RWPE2 (cell line): ENCODE measurements around the gene AGAP5.
"Not testable (repeated sequence)": the region's sequence is repeated elsewhere in the genome, so short reads cannot be mapped to it uniquely, and the experiment has no call there.

Experiments used
- ATAC-seq: fragments of 200-7000 bp; cut with Tn5 transposase; 3 replicates; pipeline ENCODE4 v1.9.1; 2021; ENCODE audit warnings: low read depth
- DNase-seq: peaks from one replicate; pipeline ENCODE4 v3.0.0-alpha.2; 2020; ENCODE audit warnings: low spot score
- H3K27ac ChIP-seq: fragments of 450-650 bp; 2 replicates; pipeline ENCODE4 v1.5.1; 2017; ENCODE audit warnings: mild to moderate bottlenecking; ENCODE audit not compliant: poor library complexity, severe bottlenecking
- H3K27me3 ChIP-seq: fragments of 250-450 bp; sonication (Bioruptor Pico); 2 replicates; pipeline ENCODE4 v1.5.1; 2021; ENCODE audit warnings: mild to moderate bottlenecking, moderate library complexity; ENCODE audit not compliant: insufficient read depth, poor library complexity, severe bottlenecking
- H3K36me3 ChIP-seq: fragments of 250-450 bp; sonication (Bioruptor Pico); 2 replicates; pipeline ENCODE4 v1.5.1; 2020; ENCODE audit warnings: low read depth, mild to moderate bottlenecking, moderate library complexity
- H3K4me1 ChIP-seq: fragments of 250-450 bp; sonication (Bioruptor Pico); 2 replicates; pipeline ENCODE4 v1.5.1; 2021; ENCODE audit warnings: mild to moderate bottlenecking, moderate library complexity; ENCODE audit not compliant: insufficient read depth, poor library complexity, severe bottlenecking
- H3K4me3 ChIP-seq: fragments of 250-450 bp; sonication (Bioruptor Pico); 2 replicates; pipeline ENCODE4 v1.5.1; 2021; ENCODE audit warnings: mild to moderate bottlenecking, moderate library complexity; ENCODE audit not compliant: severe bottlenecking
- H3K9me3 ChIP-seq: fragments of 250-450 bp; sonication (Bioruptor Pico); 2 replicates; pipeline ENCODE4 v1.5.1; 2021; ENCODE audit warnings: mild to moderate bottlenecking, moderate library complexity; ENCODE audit not compliant: severe bottlenecking
- TF ChIP-seq, protein P1 (sequence below): fragments of 450-650 bp; IDR thresholded peaks from one replicate; pipeline ENCODE4 v1.5.1; 2017; ENCODE audit warnings: mild to moderate bottlenecking, moderate library complexity; ENCODE audit not compliant: poor library complexity, severe bottlenecking

The AGAP5 gene

GRCh38 chr10:73717556-73717955 is 19.6 kb upstream of the AGAP5 start:
- ATAC-seq (no peak), DNase-seq (no peak)
- Histone ChIP-seq H3K36me3 (peaks cover 65% of the 10 kb centered on the region), H3K27me3 (no peaks in the 10 kb centered on the region), H3K4me1 (no peaks in the 10 kb centered on the region), H3K9me3 (no peaks in the 10 kb centered on the region), H3K27ac (no peak overlapping the region), H3K4me3 (no peak overlapping the region)
- TF ChIP-seq, protein P1, sequence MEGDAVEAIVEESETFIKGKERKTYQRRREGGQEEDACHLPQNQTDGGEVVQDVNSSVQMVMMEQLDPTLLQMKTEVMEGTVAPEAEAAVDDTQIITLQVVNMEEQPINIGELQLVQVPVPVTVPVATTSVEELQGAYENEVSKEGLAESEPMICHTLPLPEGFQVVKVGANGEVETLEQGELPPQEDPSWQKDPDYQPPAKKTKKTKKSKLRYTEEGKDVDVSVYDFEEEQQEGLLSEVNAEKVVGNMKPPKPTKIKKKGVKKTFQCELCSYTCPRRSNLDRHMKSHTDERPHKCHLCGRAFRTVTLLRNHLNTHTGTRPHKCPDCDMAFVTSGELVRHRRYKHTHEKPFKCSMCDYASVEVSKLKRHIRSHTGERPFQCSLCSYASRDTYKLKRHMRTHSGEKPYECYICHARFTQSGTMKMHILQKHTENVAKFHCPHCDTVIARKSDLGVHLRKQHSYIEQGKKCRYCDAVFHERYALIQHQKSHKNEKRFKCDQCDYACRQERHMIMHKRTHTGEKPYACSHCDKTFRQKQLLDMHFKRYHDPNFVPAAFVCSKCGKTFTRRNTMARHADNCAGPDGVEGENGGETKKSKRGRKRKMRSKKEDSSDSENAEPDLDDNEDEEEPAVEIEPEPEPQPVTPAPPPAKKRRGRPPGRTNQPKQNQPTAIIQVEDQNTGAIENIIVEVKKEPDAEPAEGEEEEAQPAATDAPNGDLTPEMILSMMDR: no peak

DNA sequence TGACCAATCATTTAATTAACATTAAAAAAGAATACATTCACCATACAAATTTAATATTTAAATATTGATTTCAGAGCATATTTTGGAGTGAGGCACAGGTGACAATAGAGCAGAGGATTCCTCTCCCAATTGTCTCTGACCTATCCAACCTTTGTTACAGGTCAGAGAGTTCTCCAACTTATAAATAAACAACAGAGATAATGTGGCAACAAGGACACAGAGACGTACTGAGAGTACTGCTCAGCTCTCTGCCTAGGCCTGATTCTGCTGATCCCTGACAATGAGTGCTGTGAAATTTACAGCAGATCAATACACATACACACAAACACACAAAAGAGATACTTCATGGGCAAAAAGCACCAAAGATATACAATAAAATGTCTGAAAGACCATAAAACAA is 18.3 kb upstream of the AGAP5 start:
- ATAC-seq (no peak), DNase-seq (no peak)
- TF ChIP-seq, protein P1: no peak
- Histone ChIP-seq H3K27me3 (no peaks in the 10 kb centered on the region), H3K4me1 (no peaks in the 10 kb centered on the region), H3K4me3 (no peak overlapping the region), H3K27ac (no peak overlapping the region), H3K36me3 (peaks cover 57% of the 10 kb centered on the region), H3K9me3 (no peaks in the 10 kb centered on the region)

GRCh38 chr10:73715179-73716156 is 17.6 kb upstream of the AGAP5 start:
- H3K4me1 ChIP-seq, H3K27ac ChIP-seq, DNase-seq, H3K27me3 ChIP-seq, H3K4me3 ChIP-seq, ATAC-seq, H3K9me3 ChIP-seq: not testable (repeated sequence)
- peaks cover 55% of the 10 kb centered on the region for H3K36me3 ChIP-seq

DNA sequence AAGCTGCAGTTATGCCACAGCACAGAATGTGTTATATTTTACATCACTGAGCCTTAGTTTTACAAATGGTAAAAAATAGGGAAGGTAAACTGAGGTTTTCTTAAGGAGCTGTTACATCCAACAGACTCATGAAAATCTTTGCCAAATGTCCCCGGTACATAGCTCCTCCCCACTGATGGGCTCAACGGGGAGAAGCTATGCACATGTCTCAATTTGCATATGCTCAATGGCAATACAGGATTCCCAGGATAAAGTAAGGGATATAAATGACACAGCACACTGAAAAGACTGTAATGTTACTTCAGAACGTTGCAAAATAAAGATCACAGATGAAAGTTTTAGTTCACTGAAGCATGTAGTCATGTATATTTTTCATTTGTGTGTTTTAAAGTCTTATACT is 16.6 kb upstream of the AGAP5 start:
- H3K4me3 ChIP-seq, H3K27me3 ChIP-seq, DNase-seq, ATAC-seq, H3K9me3 ChIP-seq, H3K4me1 ChIP-seq, H3K27ac ChIP-seq: not testable (repeated sequence)
- H3K36me3 ChIP-seq: peaks cover 45% of the 10 kb centered on the region

DNA sequence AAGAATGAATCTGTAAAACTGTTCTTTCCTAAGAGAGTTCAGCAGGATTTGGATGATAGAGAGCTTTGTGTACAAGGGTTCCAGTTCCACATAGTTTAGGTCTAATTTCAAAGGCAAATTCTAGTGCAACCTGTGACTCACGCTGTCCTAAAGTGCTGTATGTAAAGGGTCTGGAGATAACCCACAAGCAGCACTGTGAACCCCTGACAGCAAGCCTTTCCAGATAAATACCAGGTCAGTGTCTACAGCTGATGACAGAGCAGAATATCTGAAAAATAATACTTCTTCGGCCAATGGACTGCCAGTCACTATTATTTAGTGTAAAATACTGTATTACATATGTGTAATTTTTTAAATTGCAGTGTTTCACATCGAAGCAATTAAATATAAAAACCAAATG is 16.0 kb upstream of the AGAP5 start:
- not testable (repeated sequence) for H3K9me3 ChIP-seq, ATAC-seq, H3K4me1 ChIP-seq, H3K27me3 ChIP-seq, H3K27ac ChIP-seq, H3K4me3 ChIP-seq, DNase-seq
- H3K36me3 ChIP-seq: peaks cover 42% of the 10 kb centered on the region

DNA sequence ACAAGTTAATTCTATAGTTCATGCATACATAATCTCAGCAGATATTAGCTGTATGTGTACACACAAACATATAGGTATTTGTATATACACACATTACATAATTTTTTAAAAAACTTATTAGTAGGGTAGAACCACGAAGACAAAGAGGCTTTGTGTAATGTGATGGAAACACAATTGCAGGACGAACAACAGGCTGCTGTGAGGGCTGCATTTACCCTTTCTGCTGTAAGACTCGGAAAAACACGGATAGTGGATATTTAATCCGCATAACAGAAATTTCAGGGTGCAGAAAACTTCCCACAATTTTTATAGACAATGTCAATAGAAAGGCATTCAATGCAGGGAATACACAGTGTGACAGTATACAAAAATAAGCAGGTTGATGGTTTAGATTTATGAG is 13.8 kb upstream of the AGAP5 start:
- DNase-seq, ATAC-seq, H3K4me1 ChIP-seq: not testable (repeated sequence)

GRCh38 chr10:73708122-73708521 is 10.2 kb upstream of the AGAP5 start:
- H3K9me3 ChIP-seq, H3K4me1 ChIP-seq, ATAC-seq, DNase-seq, H3K27me3 ChIP-seq, H3K4me3 ChIP-seq, H3K36me3 ChIP-seq, H3K27ac ChIP-seq: not testable (repeated sequence)

More for the DNA sequence above, 13.8 kb upstream of the AGAP5 start:
- peaks cover 21% of the 10 kb centered on the region for H3K36me3 ChIP-seq
- H3K27ac ChIP-seq, H3K27me3 ChIP-seq, H3K4me3 ChIP-seq, H3K9me3 ChIP-seq: not testable (repeated sequence)

- H3K36me3 ChIP-seq, H3K27ac ChIP-seq, ATAC-seq: not testable (repeated sequence)
Measured at GRCh38 chr10:73707628-73708027, 9.7 kb upstream of the AGAP5 start.

GRCh38 chr10:73706488-73706887 is 8.6 kb upstream of the AGAP5 start:
- not testable (repeated sequence) for H3K4me3 ChIP-seq, H3K36me3 ChIP-seq, H3K27me3 ChIP-seq, H3K27ac ChIP-seq, H3K9me3 ChIP-seq, ATAC-seq, DNase-seq, H3K4me1 ChIP-seq

More at GRCh38 chr10:73707628-73708027, 9.7 kb upstream of the AGAP5 start:
- not testable (repeated sequence) for H3K9me3 ChIP-seq, H3K4me3 ChIP-seq, H3K27me3 ChIP-seq, DNase-seq, H3K4me1 ChIP-seq
